GM12892 (cell line): ENCODE results near the gene LILRB3.

ENCODE experiments used
- POLR2A ChIP-seq: IDR thresholded peaks from 2 replicates; pipeline ENCODE4 v1.6.1; 2011; ENCODE audit warnings: low read depth, low read length, control low read depth
- TAF1 ChIP-seq: IDR thresholded peaks from 2 replicates; pipeline ENCODE4 v1.6.1; 2011; ENCODE audit warnings: low read depth, mild to moderate bottlenecking, control low read depth, low read length, borderline replicate concordance

- TF ChIP-seq TAF1 (no peak), POLR2A (no peak)
Observed at GRCh38 chr19:54211235-54211634, 11.6 kb downstream of the LILRB3 start.
